ENCODE results near the gene NINL.

GRCh38 chr20:25507385-25508082 lies 77.8 kb downstream of the NINL start:
- TF ChIP-seq CTCF (IDR thresholded peaks at IDR 0.05; ENCODE audit: low read depth, low read length, missing input control) (peak; percentile 11), JUND (IDR thresholded peaks at IDR 0.05) (no peak)

Measured in liver (tissue), 3 donors.